RWPE2 (cell line): Measurements from ENCODE around the gene DMRTC1.
"Not testable (repeated sequence)": the region's sequence is repeated elsewhere in the genome, so short reads cannot be mapped to it uniquely, and the experiment has no call there.

Experiments
- ATAC-seq: fragments of 200-7000 bp; cut with Tn5 transposase; 3 replicates; pipeline ENCODE4 v1.9.1; 2021; ENCODE audit warnings: low read depth
- DNase-seq: peaks from one replicate; pipeline ENCODE4 v3.0.0-alpha.2; 2020; ENCODE audit warnings: low spot score
- H3K27ac ChIP-seq: fragments of 450-650 bp; 2 replicates; pipeline ENCODE4 v1.5.1; 2017; ENCODE audit warnings: mild to moderate bottlenecking; ENCODE audit not compliant: poor library complexity, severe bottlenecking
- H3K27me3 ChIP-seq: fragments of 250-450 bp; sonication (Bioruptor Pico); 2 replicates; pipeline ENCODE4 v1.5.1; 2021; ENCODE audit warnings: mild to moderate bottlenecking, moderate library complexity; ENCODE audit not compliant: insufficient read depth, poor library complexity, severe bottlenecking
- H3K36me3 ChIP-seq: fragments of 250-450 bp; sonication (Bioruptor Pico); 2 replicates; pipeline ENCODE4 v1.5.1; 2020; ENCODE audit warnings: low read depth, mild to moderate bottlenecking, moderate library complexity
- H3K4me1 ChIP-seq: fragments of 250-450 bp; sonication (Bioruptor Pico); 2 replicates; pipeline ENCODE4 v1.5.1; 2021; ENCODE audit warnings: mild to moderate bottlenecking, moderate library complexity; ENCODE audit not compliant: insufficient read depth, poor library complexity, severe bottlenecking
- H3K4me3 ChIP-seq: fragments of 250-450 bp; sonication (Bioruptor Pico); 2 replicates; pipeline ENCODE4 v1.5.1; 2021; ENCODE audit warnings: mild to moderate bottlenecking, moderate library complexity; ENCODE audit not compliant: severe bottlenecking
- H3K9me3 ChIP-seq: fragments of 250-450 bp; sonication (Bioruptor Pico); 2 replicates; pipeline ENCODE4 v1.5.1; 2021; ENCODE audit warnings: mild to moderate bottlenecking, moderate library complexity; ENCODE audit not compliant: severe bottlenecking

Gene DMRTC1

DNA sequence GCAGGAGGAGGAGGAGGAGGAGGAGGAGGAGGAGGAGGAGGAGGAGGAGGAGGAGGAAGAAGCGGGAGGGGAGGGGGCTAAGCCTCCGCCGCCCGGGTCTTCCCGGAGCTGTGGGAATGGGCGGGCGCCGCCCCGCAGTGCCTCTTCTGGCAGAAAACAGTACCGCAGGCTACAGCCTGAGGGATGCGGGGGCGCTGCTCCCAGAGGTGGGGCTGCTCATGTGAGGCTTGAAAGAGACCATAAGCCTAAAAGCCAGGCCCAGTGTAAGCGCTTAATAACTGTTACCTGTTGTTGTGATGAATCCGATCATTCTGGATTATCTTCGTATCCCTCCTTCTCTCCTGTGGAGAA lies at the start of gene DMRTC1:
Gene DMRTC1 (minus strand): TSS at position 19 of the 351 bp plus-strand sequence. CDS start 68,143 bp downstream, outside the sequence.
- ATAC-seq = peak; percentile 62; the same call in 2 of the 3 replicates
- DNase-seq, H3K36me3 ChIP-seq, H3K4me3 ChIP-seq, H3K4me1 ChIP-seq, H3K27ac ChIP-seq, H3K27me3 ChIP-seq, H3K9me3 ChIP-seq: not testable (repeated sequence)

GRCh38 chrX:72980894-72981469 lies 37.3 kb upstream of the DMRTC1 start:
- not testable (repeated sequence) for H3K4me1 ChIP-seq, H3K4me3 ChIP-seq, H3K27ac ChIP-seq, H3K9me3 ChIP-seq, H3K36me3 ChIP-seq, DNase-seq, H3K27me3 ChIP-seq, ATAC-seq

GRCh38 chrX:72974885-72975284 lies 31.2 kb upstream of the DMRTC1 start:
- not testable (repeated sequence) for H3K4me1 ChIP-seq, H3K27ac ChIP-seq, DNase-seq, H3K27me3 ChIP-seq, ATAC-seq, H3K4me3 ChIP-seq, H3K9me3 ChIP-seq, H3K36me3 ChIP-seq

GRCh38 chrX:72971859-72972258 lies 28.2 kb upstream of the DMRTC1 start:
- not testable (repeated sequence) for H3K4me1 ChIP-seq, H3K9me3 ChIP-seq, H3K27ac ChIP-seq, H3K4me3 ChIP-seq, H3K36me3 ChIP-seq, H3K27me3 ChIP-seq, ATAC-seq, DNase-seq

DNA sequence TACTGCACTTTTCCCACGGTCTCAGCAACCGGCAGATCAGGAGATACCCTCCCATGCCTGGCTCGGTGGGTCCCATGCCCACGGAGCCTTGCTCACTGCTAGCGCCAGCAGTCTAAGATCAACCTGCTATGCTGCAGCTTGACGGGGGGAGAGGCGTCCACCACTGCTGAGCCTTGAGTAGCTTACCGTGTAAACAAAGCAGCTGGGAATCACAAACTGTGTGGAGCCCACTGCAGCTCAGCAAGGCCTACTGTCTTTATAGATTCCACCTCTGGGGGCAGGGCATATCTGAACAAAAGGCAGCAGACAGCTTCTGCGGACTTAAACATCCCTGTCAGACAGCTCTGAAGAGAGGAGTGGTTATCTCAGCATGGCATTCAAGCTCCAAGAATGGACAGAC lies 16.3 kb upstream of the DMRTC1 start:
- H3K4me1 ChIP-seq, ATAC-seq, H3K27ac ChIP-seq, H3K4me3 ChIP-seq, H3K36me3 ChIP-seq, H3K27me3 ChIP-seq, DNase-seq, H3K9me3 ChIP-seq: not testable (repeated sequence)

GRCh38 chrX:72943035-72943818 lies 410 bp downstream of the DMRTC1 start:
- not testable (repeated sequence) for ATAC-seq, H3K27me3 ChIP-seq, H3K27ac ChIP-seq, H3K36me3 ChIP-seq, DNase-seq, H3K4me1 ChIP-seq, H3K4me3 ChIP-seq, H3K9me3 ChIP-seq

GRCh38 chrX:72942272-72942671 lies 1.4 kb downstream of the DMRTC1 start:
- ATAC-seq, H3K4me1 ChIP-seq, H3K9me3 ChIP-seq, H3K36me3 ChIP-seq, H3K27me3 ChIP-seq, H3K27ac ChIP-seq, DNase-seq, H3K4me3 ChIP-seq: not testable (repeated sequence)

DNA sequence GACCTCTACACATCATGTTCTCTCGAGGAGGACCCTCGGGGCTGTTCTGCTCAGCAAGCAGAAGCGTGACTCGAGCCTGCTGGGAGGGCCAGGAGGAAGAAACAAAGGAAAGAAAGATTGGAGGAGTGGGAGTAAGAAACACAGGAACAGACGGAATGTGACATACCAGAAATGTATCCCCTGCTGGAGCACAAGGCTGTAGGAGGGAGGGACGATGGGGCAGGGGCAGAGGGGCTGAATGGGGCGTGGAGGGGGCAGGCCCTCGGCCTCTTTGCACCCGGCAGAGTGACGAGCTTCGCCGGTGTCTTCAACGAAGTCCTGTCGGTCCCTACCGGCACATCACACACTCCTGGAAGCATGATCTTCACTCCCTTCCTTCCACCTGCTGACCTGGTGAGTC lies 5.7 kb downstream of the DMRTC1 start, which contains the start of gene FAM236A:
Gene FAM236A (plus strand): TSS at position 301 of the 400 bp plus-strand sequence. CDS start 57 bp downstream, at position 358.
- DNase-seq, ATAC-seq, H3K9me3 ChIP-seq, H3K36me3 ChIP-seq, H3K27me3 ChIP-seq, H3K27ac ChIP-seq, H3K4me3 ChIP-seq, H3K4me1 ChIP-seq: not testable (repeated sequence)

DNA sequence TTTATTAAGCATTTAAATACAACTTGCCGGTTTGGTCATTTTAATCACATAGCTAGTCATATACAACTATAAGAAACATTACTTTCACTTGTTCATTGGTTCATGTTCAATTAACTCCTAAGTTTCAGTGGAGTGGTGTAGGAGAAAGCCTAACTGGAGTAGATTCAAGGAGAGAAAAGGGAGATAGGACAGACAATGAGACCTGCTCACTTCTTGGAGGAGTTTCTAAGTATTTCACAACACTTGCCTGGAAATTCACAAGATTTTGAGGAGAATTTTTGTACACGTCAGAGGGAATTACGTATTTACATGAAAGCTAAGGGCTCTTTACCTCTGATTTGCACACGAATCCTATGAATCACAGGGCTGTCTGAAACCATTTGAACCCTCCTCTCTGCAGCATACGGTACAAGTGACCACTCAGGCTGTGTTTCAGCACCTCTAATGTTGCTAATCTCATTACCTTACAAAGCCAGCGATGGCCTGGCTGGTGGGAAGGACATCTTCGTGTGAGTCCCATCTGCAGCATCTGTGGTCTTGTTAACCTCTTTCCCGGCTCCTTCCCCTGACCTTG lies 6.7 kb downstream of the DMRTC1 start:
- H3K36me3 ChIP-seq, H3K27ac ChIP-seq, H3K27me3 ChIP-seq, H3K4me3 ChIP-seq, H3K9me3 ChIP-seq, DNase-seq, ATAC-seq, H3K4me1 ChIP-seq: not testable (repeated sequence)

- H3K9me3 ChIP-seq, H3K36me3 ChIP-seq, DNase-seq, ATAC-seq, H3K27me3 ChIP-seq, H3K4me1 ChIP-seq, H3K27ac ChIP-seq, H3K4me3 ChIP-seq: not testable (repeated sequence)
Measured at GRCh38 chrX:72936455-72936854, 7.2 kb downstream of the DMRTC1 start.

DNA sequence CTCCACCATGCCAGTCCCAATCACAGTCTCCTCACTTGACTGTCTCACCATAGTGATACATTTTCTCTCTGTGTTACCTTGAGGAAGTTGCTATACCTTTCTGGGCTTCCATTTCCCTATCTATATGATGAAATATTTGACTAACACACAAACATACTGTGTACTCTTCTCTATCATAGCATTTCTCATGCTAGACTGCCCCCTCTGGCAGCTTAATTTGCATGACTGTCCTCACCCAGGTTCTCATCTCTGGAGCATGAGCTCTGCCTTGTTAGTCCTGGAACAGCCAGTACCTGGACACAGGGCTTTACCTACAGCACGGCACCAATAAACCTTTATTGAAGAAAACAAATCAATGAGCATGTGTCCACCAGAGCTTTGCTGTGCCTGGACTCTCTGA lies 11.4 kb downstream of the DMRTC1 start:
- DNase-seq, H3K9me3 ChIP-seq, H3K27me3 ChIP-seq, H3K4me3 ChIP-seq, H3K4me1 ChIP-seq, ATAC-seq, H3K27ac ChIP-seq, H3K36me3 ChIP-seq: not testable (repeated sequence)
